K562 (cell line): ENCODE results near the gene RAD52. TPM values are rescaled to one million over a fixed set of nuclear protein-coding genes. Genes with fewer than 3 reads are reported as not detected.

ENCODE experiments used
- ATAC-seq: fragments of 200-7000 bp; cut with Tn5 transposase; 3 replicates; pipeline ENCODE4 v1.9.1; 2020; ENCODE audit warnings: moderate library complexity
- BruUV-seq: library from RNA; stranded (reverse); fragments of 400-500 nt; replicated peaks from 2 replicates; lab custom pipeline; 2021; lab: Mats Ljungman, UMichigan
- CTCF ChIA-PET: fragments of 300-600 bp; formaldehyde crosslinking; extraction: SDS; loops from one replicate; lab custom pipeline; 2021; ENCODE audit warnings: low intra/inter-chr PET ratio; lab: Yijun Ruan, JAX
- POLR2A ChIA-PET: fragments of 300-600, 350-650 bp; sonication (Branson Sonifier 250); formaldehyde crosslinking; extraction: SDS; loops from one replicate; lab custom pipeline; 2021; ENCODE audit warnings: antibody characterized with exemption, inconsistent platforms; lab: Yijun Ruan, JAX
- DNase-seq, 4 experiments: peaks; one replicate each; pipeline versions ENCODE4 v3.0.0 to v3.0.0-alpha.2; 2011 to 2018; ENCODE audit warnings: low spot score in 3 of 4, mixed read lengths in 3 of 4; ENCODE audit errors: extremely low read depth in 1 of 4
- FAIRE-seq: peaks from 2 replicates; lab custom pipeline; 2011; peaks lifted over from hg19 to GRCh38; lab: Jason Lieb, UNC
- H2AFZ ChIP-seq: 2 replicates; pipeline ENCODE4 v1.6.0; 2011; ENCODE audit warnings: low read depth, low read length, control low read depth, inconsistent platforms
- H3K27ac ChIP-seq: fragments of 200-600 bp; 3 replicates; pipeline ENCODE4 v1.8.0; 2011; ENCODE audit warnings: low read depth, mild to moderate bottlenecking, control low read depth, inconsistent platforms, low read length, moderate library complexity, mixed read lengths; ENCODE audit errors: extremely low read depth
- H3K27me3 ChIP-seq, 2 experiments: fragments of 300-600 bp in 1 of 2; 2 replicates in 1 of 2; 3 replicates in 1 of 2; pipeline versions ENCODE4 v1.6.0 to v1.8.0; 2011; ENCODE audit warnings: inconsistent platforms in 2 of 2, low read length in 2 of 2, mild to moderate bottlenecking in 1 of 2, mixed read lengths in 1 of 2, moderate library complexity in 1 of 2; ENCODE audit not compliant: control insufficient read depth in 2 of 2, insufficient read depth in 2 of 2
- H3K36me3 ChIP-seq: fragments of 300-600 bp; 3 replicates; pipeline ENCODE4 v1.8.0; 2011; ENCODE audit warnings: mild to moderate bottlenecking, low read length, inconsistent platforms; ENCODE audit not compliant: control insufficient read depth, insufficient read depth
- H3K4me1 ChIP-seq, 2 experiments: fragments of 200-600 bp in 1 of 2; replicated peaks in 1 of 2; 2 replicates in 1 of 2; 3 replicates in 1 of 2; pipeline versions ENCODE4 v1.5.1 to v1.8.0; 2011; ENCODE audit warnings: inconsistent platforms in 2 of 2, low read length in 2 of 2, mild to moderate bottlenecking in 1 of 2, mixed read lengths in 1 of 2, moderate library complexity in 1 of 2; ENCODE audit not compliant: control insufficient read depth in 2 of 2, insufficient read depth in 2 of 2
- H3K4me2 ChIP-seq: 2 replicates; pipeline ENCODE4 v1.6.1; 2011; ENCODE audit warnings: low read length, control low read depth, inconsistent platforms, mixed read lengths; ENCODE audit not compliant: insufficient read depth
- H3K4me3 ChIP-seq: fragments of 200-600 bp; sonication (generic), shearing (Covaris generic); 2 replicates; pipeline ENCODE4 v1.5.1; 2016; ENCODE audit warnings: control low read depth, inconsistent platforms
- H3K79me2 ChIP-seq: fragments of 200-600 bp; 3 replicates; pipeline ENCODE4 v1.8.0; 2011; ENCODE audit warnings: low read length, inconsistent platforms; ENCODE audit not compliant: control insufficient read depth, insufficient read depth
- H3K9ac ChIP-seq, 2 experiments: 2 replicates each; pipeline versions ENCODE4 v1.6.0 to v1.6.1; 2011; ENCODE audit warnings: low read depth in 2 of 2, low read length in 2 of 2, control low read depth in 1 of 2, inconsistent platforms in 1 of 2, mild to moderate bottlenecking in 1 of 2, mixed read lengths in 1 of 2; ENCODE audit not compliant: insufficient read depth in 1 of 2
- H3K9me1 ChIP-seq: one replicate; pipeline ENCODE4 v1.6.0; 2011; ENCODE audit warnings: inconsistent platforms, mild to moderate bottlenecking, low read length, moderate library complexity; ENCODE audit not compliant: control insufficient read depth, insufficient read depth
- H3K9me3 ChIP-seq: replicated peaks from 2 replicates; pipeline ENCODE4 v1.5.1; 2011; ENCODE audit warnings: low read depth, low read length, inconsistent platforms; ENCODE audit not compliant: control insufficient read depth, insufficient read depth
- H4K20me1 ChIP-seq: replicated peaks from 2 replicates; pipeline ENCODE4 v1.6.1; 2011; ENCODE audit warnings: low read length, inconsistent platforms, mixed read lengths; ENCODE audit not compliant: control insufficient read depth, insufficient read depth
- ADNP ChIP-seq: fragments of 200-800 bp; sonication (Bioruptor generic); IDR thresholded peaks from 2 replicates; pipeline ENCODE4 v1.6.1; 2016; ENCODE audit warnings: missing genetic modification characterization, missing compliant biosample characterization
- ASH1L ChIP-seq: fragments of 450-650 bp; IDR thresholded peaks from 2 replicates; pipeline ENCODE4 v1.6.1; 2018; ENCODE audit warnings: borderline replicate concordance, mild to moderate bottlenecking, low read depth; ENCODE audit not compliant: partially characterized antibody
- C11orf30 ChIP-seq: fragments of 450-650 bp; IDR thresholded peaks from 2 replicates; pipeline ENCODE4 v1.6.1; 2016; ENCODE audit warnings: low read depth, mild to moderate bottlenecking
- HMGN3 ChIP-seq: IDR thresholded peaks from 2 replicates; pipeline ENCODE4 v1.6.1; 2011; ENCODE audit warnings: borderline replicate concordance, low read depth, mild to moderate bottlenecking, mixed read lengths, low read length; ENCODE audit not compliant: insufficient read length; ENCODE audit errors: extremely low read depth
- MAFG ChIP-seq: fragments of 450-650 bp; conservative IDR thresholded peaks from 2 replicates; pipeline ENCODE4 v1.6.1; 2016; ENCODE audit warnings: missing genetic modification characterization, missing compliant biosample characterization
- NFE2 ChIP-seq: IDR thresholded peaks from 2 replicates; pipeline ENCODE4 v1.6.1; 2014; ENCODE audit warnings: antibody characterized with exemption, low read depth
- TRIM24 ChIP-seq, 2 experiments: fragments of 450-650 bp; IDR thresholded peaks; 2 replicates each; pipeline ENCODE4 v1.6.1; 2016
- ZNF134 ChIP-seq: fragments of 250-450 bp; sonication (Bioruptor Pico); conservative IDR thresholded peaks from 2 replicates; pipeline ENCODE4 v1.4.0; 2020
- ZNF316 ChIP-seq: fragments of 450-650 bp; IDR thresholded peaks from 2 replicates; pipeline ENCODE4 v1.6.1; 2016
- WGBS: fragments of 100-300 bp; shearing (Covaris generic); methylation state at CpG from one replicate; pipeline ENCODE4 v1.1.6; 2016; ENCODE audit warnings: low coverage, mixed read lengths; ENCODE audit not compliant: insufficient coverage; ENCODE audit errors: missing lambda C conversion rate; 5-methylcytosine and 5-hydroxymethylcytosine counted together
- in situ Hi-C: fragments of 300-500 bp; cut with MboI; formaldehyde crosslinking; loops from 4 replicates; pipeline ENCODE4 v1.15.0; 2018; ENCODE audit warnings: inconsistent platforms, mixed read lengths
- intact Hi-C: fragments of 100-400 bp; cut with micrococcal nuclease; formaldehyde crosslinking; loops from 2 replicates; pipeline ENCODE4 v1.14.2; 2022
- polyA plus RNA-seq, 8 experiments: library from polyadenylated mRNA; depleted of rRNA in 4 of 8; stranded (reverse) in 5 of 8; unstranded in 3 of 8; fragments of >200 nt; fragmentation: Nextera tagmentation in 2 of 8; fragmentation: Illumina TruSeq in 1 of 8; extraction: Ambion mirVana in 2 of 8; extraction: Trizol in 1 of 8; gene quantifications; 2 replicates each; pipeline versions ENCODE4 v1.2.1 to v1.2.3, GENCODE V29; 2011 to 2014; ENCODE audit warnings: inconsistent platforms in 1 of 8, missing spikeins in 1 of 8
- total RNA-seq, 7 experiments: library from RNA; depleted of rRNA in 6 of 7; stranded (reverse); fragments of >200 nt in 6 of 7; fragmentation: Illumina TruSeq in 2 of 7; extraction: Trizol in 2 of 7; gene quantifications; 2 replicates each; pipeline versions ENCODE4 v1.2.1 to v1.2.3, GENCODE V29; 2011 to 2021; ENCODE audit warnings: low replicate concordance in 1 of 7

The RAD52 gene
- total and polyA plus RNA-seq, 9 of the 15 experiments (the other 6 are each of a cell fraction or from before 2014, with no cell fraction given), result 1.3 to 15.9 (median 9.3) TPM

- Histone ChIP-seq H3K4me2 (no peak overlapping the region), H3K9me1 (no peaks in the 10 kb centered on the region), H3K79me2 (no peaks in the 10 kb centered on the region), H2AFZ (no peak overlapping the region), H3K9ac (no peak overlapping the region), H3K27ac (no peak overlapping the region), H3K36me3 (no peaks in the 10 kb centered on the region), H3K4me3 (no peak overlapping the region), H3K4me1 (peaks cover 0 to 7% of the 10 kb centered on the region in 2 experiments; a peak in 3 of 5 replicates), H3K27me3 (no peaks in the 10 kb centered on the region), H3K9me3 (no peaks in the 10 kb centered on the region), H4K20me1 (no peaks in the 10 kb centered on the region)
- WGBS, result 50% methylated on average over 6 of the region's 6 CpGs
- DNase-seq (no peak), ATAC-seq (no peak), FAIRE-seq (no peak)
- in situ Hi-C loops, result no loop called here
- ChIA-PET POLR2A (interaction anchor here (0.6 to 1.2 kb wide), 3 partner anchors 11 to 28 kb away, joined by 3 to 4 read pairs (median 3); no protein-coding TSS in a partner anchor), CTCF (no interaction called here)
- BruUV-seq, result no TSS peak
- TF ChIP-seq ZNF134, result no peak
- 0 out of 2 replicates have a peak, but pooled peaks have one; percentile 6 for TF ChIP-seq ZNF316
- TF ChIP-seq TRIM24 (IDR thresholded peaks at IDR 0.05), result no peak
- peak; percentile 43; the same call in 1 of the 2 replicates for TF ChIP-seq NFE2
- peak; percentile 51; the same call in 1 of the 2 replicates for TF ChIP-seq ADNP
- TF ChIP-seq MAFG (tag), result peak; percentile 54
- peak; percentile 33 for TF ChIP-seq C11orf30
- TF ChIP-seq HMGN3, result no peak
- no peak for TF ChIP-seq ASH1L
- intact Hi-C loops, result no loop called here
Observed at GRCh38 chr12:976644-977043, 27.1 kb upstream of the RAD52 start.
